MM.1S (cell line): Measurements from ENCODE around the gene ACOT12.
"Not testable (repeated sequence)": the region's sequence is repeated elsewhere in the genome, so short reads cannot be mapped to it uniquely, and the experiment has no call there.

Experiments
- EZH2 ChIP-seq: fragments of 300-600 bp; sonication (generic); optimal IDR thresholded peaks from 2 replicates; pipeline ENCODE3; 2017; ENCODE audit warnings: low read depth, mild to moderate bottlenecking, antibody characterized with exemption, low read length, mixed read lengths
- EZH2phosphoT487 ChIP-seq: fragments of 300-600 bp; sonication (generic); IDR thresholded peaks from 2 replicates; pipeline ENCODE4 v1.6.1; 2018; ENCODE audit warnings: antibody characterized with exemption, low read length
- TF ChIP-seq, protein P1 (sequence below): fragments of 300-600 bp; sonication (generic); IDR thresholded peaks from 2 replicates; pipeline ENCODE4 v1.5.1; 2016; ENCODE audit warnings: antibody characterized with exemption, low read length, mixed read lengths

DNA sequence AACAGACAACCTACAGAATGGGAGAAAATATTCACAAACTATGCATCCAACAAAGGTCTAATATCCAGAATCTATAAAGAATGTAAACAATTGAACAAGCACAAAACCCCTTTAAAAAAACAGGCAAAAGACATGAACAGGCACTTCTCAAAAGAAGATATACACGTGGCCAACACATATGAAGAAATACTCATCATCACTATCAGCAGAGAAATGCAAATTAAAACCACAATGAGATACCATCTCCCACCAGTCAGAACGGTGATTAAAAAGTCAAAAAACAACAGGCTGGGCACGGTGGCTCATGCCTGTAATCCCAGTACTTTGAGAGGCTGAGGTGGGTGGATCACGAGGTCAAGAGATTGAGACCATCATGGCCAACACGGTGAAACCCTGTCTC, 99.9 kb downstream of the ACOT12 start:
- TF ChIP-seq, protein P1, sequence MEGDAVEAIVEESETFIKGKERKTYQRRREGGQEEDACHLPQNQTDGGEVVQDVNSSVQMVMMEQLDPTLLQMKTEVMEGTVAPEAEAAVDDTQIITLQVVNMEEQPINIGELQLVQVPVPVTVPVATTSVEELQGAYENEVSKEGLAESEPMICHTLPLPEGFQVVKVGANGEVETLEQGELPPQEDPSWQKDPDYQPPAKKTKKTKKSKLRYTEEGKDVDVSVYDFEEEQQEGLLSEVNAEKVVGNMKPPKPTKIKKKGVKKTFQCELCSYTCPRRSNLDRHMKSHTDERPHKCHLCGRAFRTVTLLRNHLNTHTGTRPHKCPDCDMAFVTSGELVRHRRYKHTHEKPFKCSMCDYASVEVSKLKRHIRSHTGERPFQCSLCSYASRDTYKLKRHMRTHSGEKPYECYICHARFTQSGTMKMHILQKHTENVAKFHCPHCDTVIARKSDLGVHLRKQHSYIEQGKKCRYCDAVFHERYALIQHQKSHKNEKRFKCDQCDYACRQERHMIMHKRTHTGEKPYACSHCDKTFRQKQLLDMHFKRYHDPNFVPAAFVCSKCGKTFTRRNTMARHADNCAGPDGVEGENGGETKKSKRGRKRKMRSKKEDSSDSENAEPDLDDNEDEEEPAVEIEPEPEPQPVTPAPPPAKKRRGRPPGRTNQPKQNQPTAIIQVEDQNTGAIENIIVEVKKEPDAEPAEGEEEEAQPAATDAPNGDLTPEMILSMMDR, result not testable (repeated sequence)
- not testable (repeated sequence) for TF ChIP-seq EZH2, EZH2phosphoT487
